Measurements from ENCODE around the gene SPAM1. TPM values are rescaled to one million over a fixed set of nuclear protein-coding genes. Genes with fewer than 3 reads are reported as not detected.

Gene SPAM1
- total RNA-seq, 1 donor from 2014 or later, result not detected

- peaks cover 1% of the 10 kb centered on the region for H3K27me3 Mint-ChIP-seq (ENCODE audit: unreplicated experiment)
- no peak overlapping the region for H3K4me3 Mint-ChIP-seq (ENCODE audit: unreplicated experiment)
- H3K4me1 Mint-ChIP-seq (ENCODE audit: low read depth, unreplicated experiment), result no peaks in the 10 kb centered on the region
- no peak for TF ChIP-seq CTCF (IDR thresholded peaks at IDR 0.05; ENCODE audit: partially characterized antibody, unreplicated experiment)
- no peaks in the 10 kb centered on the region for H3K36me3 Mint-ChIP-seq (ENCODE audit: unreplicated experiment)
- H3K27ac Mint-ChIP-seq (ENCODE audit: unreplicated experiment), result no peak overlapping the region
- H3K9me3 Mint-ChIP-seq (ENCODE audit: unreplicated experiment), result peaks cover 3% of the 10 kb centered on the region
- no peak for DNase-seq
Observed at GRCh38 chr7:123935436-123936381, 10.7 kb downstream of the SPAM1 start.

- H3K36me3 Mint-ChIP-seq (ENCODE audit: unreplicated experiment), result no peaks in the 10 kb centered on the region
- no peaks in the 10 kb centered on the region for H3K4me1 Mint-ChIP-seq (ENCODE audit: low read depth, unreplicated experiment)
- no peak for DNase-seq
- H3K9me3 Mint-ChIP-seq (ENCODE audit: unreplicated experiment), result peaks cover 3% of the 10 kb centered on the region
- TF ChIP-seq CTCF (IDR thresholded peaks at IDR 0.05; ENCODE audit: partially characterized antibody, unreplicated experiment), result no peak
- H3K27ac Mint-ChIP-seq (ENCODE audit: unreplicated experiment), result no peak overlapping the region
- H3K4me3 Mint-ChIP-seq (ENCODE audit: unreplicated experiment), result no peak overlapping the region
- H3K27me3 Mint-ChIP-seq (ENCODE audit: unreplicated experiment), result peaks cover 1% of the 10 kb centered on the region
Observed at GRCh38 chr7:123936388-123936787, 11.3 kb downstream of the SPAM1 start.

GRCh38 chr7:123939784-123940183, 14.7 kb downstream of the SPAM1 start:
- H3K9me3 Mint-ChIP-seq (ENCODE audit: unreplicated experiment), result no peaks in the 10 kb centered on the region
- H3K4me3 Mint-ChIP-seq (ENCODE audit: unreplicated experiment), result no peak overlapping the region
- TF ChIP-seq CTCF (IDR thresholded peaks at IDR 0.05; ENCODE audit: partially characterized antibody, unreplicated experiment), result no peak
- H3K4me1 Mint-ChIP-seq (ENCODE audit: low read depth, unreplicated experiment), result peaks cover 2% of the 10 kb centered on the region
- no peak overlapping the region for H3K27ac Mint-ChIP-seq (ENCODE audit: unreplicated experiment)
- H3K36me3 Mint-ChIP-seq (ENCODE audit: unreplicated experiment), result no peaks in the 10 kb centered on the region
- peaks cover 1% of the 10 kb centered on the region for H3K27me3 Mint-ChIP-seq (ENCODE audit: unreplicated experiment)
- DNase-seq, result no peak

- no peak overlapping the region for H3K4me3 Mint-ChIP-seq (ENCODE audit: unreplicated experiment)
- H3K9me3 Mint-ChIP-seq (ENCODE audit: unreplicated experiment), result no peaks in the 10 kb centered on the region
- H3K27me3 Mint-ChIP-seq (ENCODE audit: unreplicated experiment), result no peaks in the 10 kb centered on the region
- no peak for TF ChIP-seq CTCF (IDR thresholded peaks at IDR 0.05; ENCODE audit: partially characterized antibody, unreplicated experiment)
- H3K4me1 Mint-ChIP-seq (ENCODE audit: low read depth, unreplicated experiment), result peaks cover 2% of the 10 kb centered on the region
- H3K36me3 Mint-ChIP-seq (ENCODE audit: unreplicated experiment), result no peaks in the 10 kb centered on the region
- H3K27ac Mint-ChIP-seq (ENCODE audit: unreplicated experiment), result no peak overlapping the region
- DNase-seq, result no peak
Observed at GRCh38 chr7:123941391-123942180, 16.5 kb downstream of the SPAM1 start.

All from glutamatergic neuron (in vitro differentiated cells).